Immature natural killer cell (primary cell): ENCODE results near the gene TNS4. TPM values are rescaled to one million over a fixed set of nuclear protein-coding genes. Genes with fewer than 3 reads are reported as not detected.
"Not testable (repeated sequence)": the region's sequence is repeated elsewhere in the genome, so short reads cannot be mapped to it uniquely, and the experiment has no call there.

Experiments used
- DNase-seq, 3 donors: peaks; one replicate each; pipeline ENCODE4 v3.0.0; 2022; ENCODE audit warnings: mixed read lengths in 1 of 3
- H3K27ac Mint-ChIP-seq, 6 donors: one replicate each; pipeline ENCODE4 v1.8.0; 2020; ENCODE audit warnings: mixed read lengths in 6 of 6, mild to moderate bottlenecking in 5 of 6, inconsistent platforms in 4 of 6, moderate library complexity in 3 of 6
- H3K27me3 Mint-ChIP-seq, 3 donors: one replicate each; pipeline ENCODE4 v1.8.0; 2020 to 2021; ENCODE audit warnings: low read depth in 3 of 3, mild to moderate bottlenecking in 3 of 3, mixed read lengths in 3 of 3, moderate library complexity in 3 of 3, inconsistent platforms in 1 of 3
- H3K36me3 Mint-ChIP-seq, 3 donors: one replicate each; pipeline ENCODE4 v1.8.0; 2020; ENCODE audit warnings: mixed read lengths in 3 of 3, inconsistent platforms in 2 of 3, mild to moderate bottlenecking in 2 of 3
- H3K4me1 Mint-ChIP-seq, 2 donors: one replicate each; pipeline ENCODE4 v1.8.0; 2020; ENCODE audit warnings: inconsistent platforms in 2 of 2, mild to moderate bottlenecking in 2 of 2, mixed read lengths in 2 of 2, moderate library complexity in 1 of 2
- H3K4me3 Mint-ChIP-seq, 5 donors: one replicate each; pipeline ENCODE4 v1.8.0; 2020; ENCODE audit warnings: mild to moderate bottlenecking in 5 of 5, mixed read lengths in 5 of 5, inconsistent platforms in 3 of 5, moderate library complexity in 3 of 5
- H3K9me3 Mint-ChIP-seq, 6 donors: one replicate each; pipeline ENCODE4 v1.8.0; 2020; ENCODE audit warnings: mild to moderate bottlenecking in 6 of 6, mixed read lengths in 6 of 6, inconsistent platforms in 4 of 6, moderate library complexity in 3 of 6
- polyA plus RNA-seq, 3 donors: library from polyadenylated mRNA; unstranded; fragments of 300-500 nt; fragmentation: Illumina TruSeq; gene quantifications; one replicate each; pipeline ENCODE4 v1.2.3, GENCODE V29; 2021

TNS4 gene, protein sequence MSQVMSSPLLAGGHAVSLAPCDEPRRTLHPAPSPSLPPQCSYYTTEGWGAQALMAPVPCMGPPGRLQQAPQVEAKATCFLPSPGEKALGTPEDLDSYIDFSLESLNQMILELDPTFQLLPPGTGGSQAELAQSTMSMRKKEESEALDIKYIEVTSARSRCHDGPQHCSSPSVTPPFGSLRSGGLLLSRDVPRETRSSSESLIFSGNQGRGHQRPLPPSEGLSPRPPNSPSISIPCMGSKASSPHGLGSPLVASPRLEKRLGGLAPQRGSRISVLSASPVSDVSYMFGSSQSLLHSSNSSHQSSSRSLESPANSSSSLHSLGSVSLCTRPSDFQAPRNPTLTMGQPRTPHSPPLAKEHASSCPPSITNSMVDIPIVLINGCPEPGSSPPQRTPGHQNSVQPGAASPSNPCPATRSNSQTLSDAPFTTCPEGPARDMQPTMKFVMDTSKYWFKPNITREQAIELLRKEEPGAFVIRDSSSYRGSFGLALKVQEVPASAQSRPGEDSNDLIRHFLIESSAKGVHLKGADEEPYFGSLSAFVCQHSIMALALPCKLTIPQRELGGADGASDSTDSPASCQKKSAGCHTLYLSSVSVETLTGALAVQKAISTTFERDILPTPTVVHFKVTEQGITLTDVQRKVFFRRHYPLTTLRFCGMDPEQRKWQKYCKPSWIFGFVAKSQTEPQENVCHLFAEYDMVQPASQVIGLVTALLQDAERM
- under 1 TPM in 1 of 3 donors, not detected in 2; 0.12 TPM for polyA plus RNA-seq

DNA sequence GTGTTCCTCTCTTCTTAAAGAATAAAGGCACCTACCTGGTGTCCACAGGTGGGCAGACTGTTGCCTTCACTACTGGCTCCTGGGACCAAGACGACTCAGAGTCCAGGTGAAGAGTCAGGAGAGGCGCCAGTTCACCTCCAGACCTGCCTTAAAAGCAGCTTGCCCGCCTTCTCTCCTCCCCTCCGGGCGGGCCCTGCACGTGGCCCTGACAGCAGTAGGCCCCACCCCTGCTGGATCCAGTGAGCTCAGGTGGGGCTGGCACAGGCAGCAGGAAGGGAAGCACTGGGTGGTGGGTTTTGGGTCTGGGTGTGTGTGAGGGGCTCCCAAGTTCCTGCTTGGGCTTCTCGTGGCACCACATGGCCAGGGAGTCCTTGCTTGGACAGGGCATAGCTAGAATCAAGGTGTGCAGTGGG, at the start of gene TNS4:
TNS4 (minus strand) TSS at position 125 of the 413 bp plus-strand sequence. CDS start 5,198 bp downstream, outside the sequence.
- no peaks in the 10 kb centered on the region for H3K36me3 Mint-ChIP-seq
- no peaks in the 10 kb centered on the region for H3K4me1 Mint-ChIP-seq
- H3K27me3 Mint-ChIP-seq: peaks cover 2 to 7% (median 4%) of the 10 kb centered on the region in 3 donors
- peak within 1 kb of the TSS in 1 of 6 donors; percentile 55 for H3K27ac Mint-ChIP-seq
- H3K9me3 Mint-ChIP-seq: no peaks in the 10 kb centered on the region
- no peak for DNase-seq
- H3K4me3 Mint-ChIP-seq: no peak within 1 kb of the TSS

DNA sequence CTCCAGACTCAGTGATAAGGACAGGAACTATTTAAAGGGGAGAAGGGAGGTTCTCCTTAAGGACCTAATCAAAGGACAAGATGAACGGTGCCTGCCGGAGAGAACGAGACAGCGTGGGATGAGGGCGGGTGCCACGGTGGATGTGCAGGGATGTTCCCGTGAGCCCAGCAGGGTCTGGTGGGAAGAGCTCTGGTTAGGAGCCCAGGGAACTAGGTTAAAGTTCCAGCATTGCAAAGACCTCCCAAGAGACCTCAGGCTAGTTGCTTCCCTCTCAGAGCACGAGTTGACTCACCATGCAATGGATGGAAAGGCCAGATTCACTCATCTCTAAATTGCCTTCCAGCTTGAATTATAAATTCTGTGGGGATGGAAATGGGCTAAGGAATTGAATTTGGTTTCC, 49.2 kb upstream of the TNS4 start:
- peak overlapping the region in 1 of 6 donors; percentile 4 for H3K27ac Mint-ChIP-seq
- H3K4me1 Mint-ChIP-seq: peaks cover 30 to 82% of the 10 kb centered on the region in 2 donors
- no peaks in the 10 kb centered on the region for H3K9me3 Mint-ChIP-seq
- no peak overlapping the region for H3K4me3 Mint-ChIP-seq
- H3K36me3 Mint-ChIP-seq: peaks cover 0 to 3% (median 0%) of the 10 kb centered on the region in 3 donors
- H3K27me3 Mint-ChIP-seq: peaks cover 4 to 11% (median 4%) of the 10 kb centered on the region in 3 donors
- DNase-seq: no peak

DNA sequence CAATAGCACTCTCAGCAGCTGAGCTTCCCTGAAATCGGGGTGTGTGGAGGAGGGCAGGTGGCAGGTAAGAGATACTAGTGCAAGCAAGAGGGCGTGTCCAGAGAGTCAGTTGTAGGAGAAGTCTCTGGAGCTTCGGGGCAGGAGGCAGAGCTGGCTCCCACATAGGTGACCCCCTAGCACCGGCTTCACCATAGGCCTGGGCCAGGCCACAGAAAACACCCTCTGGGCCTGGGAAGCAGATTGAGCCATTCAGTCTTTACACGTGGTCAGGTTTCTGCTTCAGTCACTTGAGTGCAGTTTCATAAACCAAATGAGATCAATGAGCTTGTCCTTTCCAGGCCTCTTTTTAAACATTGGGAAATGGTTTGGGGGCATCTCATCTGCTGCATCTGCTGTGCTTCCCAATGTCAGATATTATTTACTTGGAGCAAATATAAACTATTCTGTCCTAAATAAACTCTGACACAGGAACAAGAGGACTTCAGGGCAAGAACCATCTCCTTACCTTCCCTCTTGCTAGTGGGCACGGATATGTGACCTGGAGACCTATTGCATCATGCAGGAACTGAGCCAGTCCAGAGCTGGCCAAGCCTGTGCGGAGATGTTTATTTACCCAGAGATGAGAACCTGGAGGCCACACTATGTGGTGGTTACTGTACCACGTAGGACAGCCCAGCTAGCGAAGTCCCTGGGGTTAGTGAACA, 47.7 kb upstream of the TNS4 start:
- no peaks in the 10 kb centered on the region for H3K36me3 Mint-ChIP-seq
- H3K27ac Mint-ChIP-seq: no peak overlapping the region
- DNase-seq: no peak
- no peaks in the 10 kb centered on the region for H3K9me3 Mint-ChIP-seq
- H3K4me3 Mint-ChIP-seq: no peak overlapping the region
- peaks cover 4 to 8% (median 6%) of the 10 kb centered on the region in 3 donors for H3K27me3 Mint-ChIP-seq
- H3K4me1 Mint-ChIP-seq: peaks cover 23 to 67% of the 10 kb centered on the region in 2 donors

DNA sequence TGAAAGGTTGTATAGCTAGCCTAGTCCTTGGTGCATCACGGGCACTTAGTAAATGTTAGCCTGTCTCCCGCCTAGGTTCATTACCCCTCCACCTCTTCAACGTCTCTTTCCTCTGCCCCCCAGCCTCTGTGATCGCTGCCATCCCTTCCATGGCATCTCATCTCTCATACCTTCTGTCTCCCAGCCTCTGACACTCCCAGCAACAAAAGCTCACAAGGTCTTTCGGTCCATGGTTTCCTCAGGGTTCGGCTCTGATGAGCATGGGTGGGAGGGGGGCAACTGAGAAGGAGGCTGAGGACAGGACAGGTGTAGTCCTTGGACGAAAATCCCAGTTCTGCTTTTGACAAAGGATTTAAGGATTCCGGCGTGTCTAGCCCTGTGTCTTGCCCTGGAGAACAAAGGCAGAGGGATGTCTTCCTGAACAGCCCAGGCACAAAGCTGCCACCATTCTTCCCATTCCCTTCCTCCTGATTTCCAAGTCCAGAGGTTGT, 47.1 kb upstream of the TNS4 start:
- Mint-ChIP-seq H3K4me1 (peaks cover 17 to 61% of the 10 kb centered on the region in 2 donors), H3K36me3 (no peaks in the 10 kb centered on the region)

DNA sequence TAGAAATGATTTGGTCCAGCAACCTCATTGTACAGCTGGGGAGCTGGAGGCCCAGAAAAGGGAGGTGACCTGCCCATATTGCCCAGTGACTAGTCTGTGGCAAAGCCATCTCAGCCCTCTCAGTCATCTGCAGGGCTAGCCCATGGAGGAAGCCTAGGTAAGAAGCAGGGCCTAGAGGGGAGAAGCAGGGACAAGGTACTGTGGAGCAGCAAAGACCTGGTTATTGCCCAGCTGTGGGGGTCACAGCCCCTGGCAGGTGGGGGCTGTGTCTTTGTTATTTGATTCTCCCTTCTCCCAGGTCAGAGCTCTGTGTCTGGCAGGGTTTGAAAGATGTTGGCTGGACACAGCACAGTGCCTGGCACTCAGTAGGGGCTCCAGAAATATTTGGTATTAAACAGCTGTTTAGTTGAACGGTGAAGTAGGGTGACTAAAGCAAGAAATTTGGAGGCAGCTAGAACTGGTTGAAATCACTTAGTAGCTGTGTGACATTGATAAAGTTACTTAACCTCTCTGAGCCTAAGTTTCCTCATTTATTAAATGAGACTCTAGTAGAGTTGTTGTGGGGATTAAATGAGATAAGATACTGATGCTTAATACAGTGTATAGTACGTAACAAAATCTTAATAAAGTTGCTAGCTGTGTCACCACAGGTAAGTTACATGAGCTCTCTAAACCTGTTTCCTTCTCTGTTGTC, 46.5 kb upstream of the TNS4 start:
- Mint-ChIP-seq H3K27ac (peak overlapping the region in 4 of 6 donors; percentile 15 to 66 (median 48)), H3K4me3 (peak overlapping the region in 3 of 5 donors; percentile 3 to 42 (median 26)), H3K27me3 (peaks cover 8 to 13% (median 9%) of the 10 kb centered on the region in 3 donors), H3K4me1 (peaks cover 20 to 60% of the 10 kb centered on the region in 2 donors), H3K9me3 (no peaks in the 10 kb centered on the region), H3K36me3 (no peaks in the 10 kb centered on the region)
- no peak for DNase-seq

More for the DNA sequence above, 47.1 kb upstream of the TNS4 start:
- peak overlapping the region in 1 of 5 donors; percentile 3 for H3K4me3 Mint-ChIP-seq
- DNase-seq: no peak
- peaks cover 4 to 10% (median 8%) of the 10 kb centered on the region in 3 donors for H3K27me3 Mint-ChIP-seq
- H3K27ac Mint-ChIP-seq: peak overlapping the region in 1 of 6 donors; percentile 37
- no peaks in the 10 kb centered on the region for H3K9me3 Mint-ChIP-seq

DNA sequence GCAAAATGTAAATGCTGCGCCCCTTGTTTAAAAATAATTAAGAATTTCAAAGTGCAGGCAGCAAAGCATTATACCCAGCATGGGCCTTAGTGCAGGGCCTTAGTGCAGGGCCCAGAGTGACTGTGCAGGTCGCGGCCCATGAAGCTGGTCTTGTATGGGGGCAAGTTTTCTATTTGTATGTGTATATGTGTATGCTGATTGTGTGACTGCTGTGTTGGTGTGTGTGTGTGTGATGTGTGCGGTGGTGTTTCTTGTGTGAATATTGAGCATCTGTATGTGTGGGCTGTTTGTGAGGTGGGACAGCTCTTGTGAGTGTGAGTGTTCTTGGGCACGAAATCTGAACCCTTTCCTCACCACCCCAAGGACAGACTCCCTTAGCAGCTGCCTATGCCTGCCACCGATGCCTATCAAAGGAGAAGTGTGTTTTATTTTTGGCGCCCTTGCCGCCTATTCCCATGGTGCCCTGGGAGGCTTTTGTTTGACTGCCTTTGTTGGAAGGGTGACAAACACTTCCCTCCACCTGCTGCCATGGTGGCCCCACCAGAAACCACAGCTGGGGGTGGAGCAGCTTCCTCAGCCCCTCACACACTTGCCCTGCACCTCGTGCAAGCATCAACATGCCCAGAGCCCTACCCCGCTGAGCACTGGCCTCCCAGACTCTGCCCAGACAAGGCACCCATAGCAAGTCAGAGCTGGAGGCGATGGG, 45.8 kb upstream of the TNS4 start:
- H3K36me3 Mint-ChIP-seq: no peaks in the 10 kb centered on the region
- peak overlapping the region in 2 of 5 donors; percentile 26 to 42 for H3K4me3 Mint-ChIP-seq
- peak; percentile 34 to 50 (median 47) for DNase-seq
- peaks cover 27 to 62% of the 10 kb centered on the region in 2 donors for H3K4me1 Mint-ChIP-seq
- H3K27me3 Mint-ChIP-seq: peaks cover 7 to 16% (median 12%) of the 10 kb centered on the region in 3 donors
- peak overlapping the region; percentile 11 to 66 (median 40) for H3K27ac Mint-ChIP-seq
- no peaks in the 10 kb centered on the region for H3K9me3 Mint-ChIP-seq

DNA sequence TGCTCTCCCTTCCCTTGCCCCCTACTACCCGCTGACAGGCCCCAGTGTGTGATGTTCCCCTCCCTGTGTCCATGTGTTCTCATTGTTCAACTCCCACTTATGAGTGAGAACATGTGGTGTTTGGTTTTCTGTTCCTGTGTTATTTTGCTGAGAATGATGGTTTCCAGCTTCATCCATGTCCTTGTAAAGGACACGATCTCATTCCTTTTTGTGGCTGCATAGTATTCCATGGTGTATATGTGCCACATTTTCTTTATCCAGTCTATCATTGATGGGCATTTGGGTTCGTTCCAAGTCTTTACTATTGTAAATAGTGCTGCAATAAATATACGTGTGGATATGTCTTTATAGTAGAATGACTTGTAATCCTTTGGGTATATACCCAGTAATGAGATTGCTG, 45.1 kb upstream of the TNS4 start:
- not testable (repeated sequence) for DNase-seq, H3K4me3 Mint-ChIP-seq, H3K36me3 Mint-ChIP-seq, H3K9me3 Mint-ChIP-seq
- peak overlapping the region in 1 of 6 donors; percentile 17 for H3K27ac Mint-ChIP-seq
- peaks cover 34 to 66% of the 10 kb centered on the region in 2 donors for H3K4me1 Mint-ChIP-seq
- peaks cover 9 to 21% (median 15%) of the 10 kb centered on the region in 3 donors for H3K27me3 Mint-ChIP-seq

DNA sequence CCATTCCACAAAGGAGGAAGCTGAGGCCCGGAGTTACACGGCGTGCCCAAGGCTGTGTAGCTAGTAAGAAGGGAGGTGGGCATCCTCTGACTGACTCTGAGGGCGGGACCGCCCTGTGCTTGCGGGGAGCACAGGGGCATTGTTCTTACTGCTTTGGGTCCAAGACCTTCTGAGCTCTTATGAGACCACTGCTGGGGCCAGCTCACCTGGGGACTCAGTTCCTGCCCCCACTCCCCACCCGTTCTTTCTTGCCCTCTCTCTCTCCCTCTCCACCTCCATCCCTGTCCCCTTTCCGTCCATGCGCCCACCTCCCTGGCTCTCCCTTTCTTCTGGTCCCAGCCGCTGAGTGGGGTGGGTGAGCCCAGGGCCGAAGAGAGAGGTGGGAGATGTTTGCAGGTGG, 44.2 kb upstream of the TNS4 start:
- peaks cover 43 to 66% of the 10 kb centered on the region in 2 donors for H3K4me1 Mint-ChIP-seq
- no peaks in the 10 kb centered on the region for H3K9me3 Mint-ChIP-seq
- H3K27me3 Mint-ChIP-seq: peaks cover 13 to 29% (median 24%) of the 10 kb centered on the region in 3 donors
- H3K36me3 Mint-ChIP-seq: no peaks in the 10 kb centered on the region
- DNase-seq: no peak
- no peak overlapping the region for H3K4me3 Mint-ChIP-seq
- H3K27ac Mint-ChIP-seq: no peak overlapping the region

DNA sequence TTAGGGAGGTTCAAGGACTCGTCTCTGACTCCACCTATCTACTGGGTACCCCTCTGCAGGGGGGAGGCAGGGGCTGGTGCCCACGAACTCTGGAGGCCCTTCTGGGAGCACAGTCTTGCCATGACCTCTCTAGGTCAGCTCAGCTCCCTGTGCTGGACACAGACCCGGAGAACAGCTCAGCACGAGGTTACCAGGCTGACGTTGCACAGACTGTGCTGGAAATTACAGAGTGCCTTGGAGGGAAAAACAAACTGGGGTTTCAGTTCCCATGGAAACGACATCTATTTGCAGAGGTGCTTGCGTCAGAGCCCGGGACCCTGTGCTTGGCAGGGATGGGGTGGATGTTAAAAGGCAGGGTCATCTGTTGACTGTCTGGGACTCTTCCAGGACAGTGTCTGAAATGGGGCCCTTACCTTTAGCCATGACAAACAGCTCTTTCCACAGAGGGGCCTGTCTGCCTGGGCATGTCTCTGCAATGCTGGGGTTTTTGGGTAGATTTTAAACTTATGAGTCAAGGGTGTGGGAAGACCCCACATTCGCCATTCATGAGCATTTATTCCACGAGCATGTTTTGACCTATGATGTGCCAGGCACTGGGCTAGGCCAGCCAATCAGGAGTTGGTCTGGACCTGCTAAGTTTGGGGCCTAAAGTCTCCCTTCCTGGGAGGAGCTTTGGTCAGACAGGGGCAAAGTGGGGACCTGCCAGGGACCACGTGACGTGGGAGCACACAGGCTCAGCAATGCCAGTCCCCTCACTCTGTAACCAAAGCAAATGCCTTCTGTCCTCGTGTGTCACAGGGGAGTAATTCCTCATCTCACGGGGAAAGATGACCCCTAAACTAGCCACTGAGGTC, 41.4 kb upstream of the TNS4 start:
- peak in 1 of 3 donors; percentile 40 for DNase-seq
- no peaks in the 10 kb centered on the region for H3K36me3 Mint-ChIP-seq

DNA sequence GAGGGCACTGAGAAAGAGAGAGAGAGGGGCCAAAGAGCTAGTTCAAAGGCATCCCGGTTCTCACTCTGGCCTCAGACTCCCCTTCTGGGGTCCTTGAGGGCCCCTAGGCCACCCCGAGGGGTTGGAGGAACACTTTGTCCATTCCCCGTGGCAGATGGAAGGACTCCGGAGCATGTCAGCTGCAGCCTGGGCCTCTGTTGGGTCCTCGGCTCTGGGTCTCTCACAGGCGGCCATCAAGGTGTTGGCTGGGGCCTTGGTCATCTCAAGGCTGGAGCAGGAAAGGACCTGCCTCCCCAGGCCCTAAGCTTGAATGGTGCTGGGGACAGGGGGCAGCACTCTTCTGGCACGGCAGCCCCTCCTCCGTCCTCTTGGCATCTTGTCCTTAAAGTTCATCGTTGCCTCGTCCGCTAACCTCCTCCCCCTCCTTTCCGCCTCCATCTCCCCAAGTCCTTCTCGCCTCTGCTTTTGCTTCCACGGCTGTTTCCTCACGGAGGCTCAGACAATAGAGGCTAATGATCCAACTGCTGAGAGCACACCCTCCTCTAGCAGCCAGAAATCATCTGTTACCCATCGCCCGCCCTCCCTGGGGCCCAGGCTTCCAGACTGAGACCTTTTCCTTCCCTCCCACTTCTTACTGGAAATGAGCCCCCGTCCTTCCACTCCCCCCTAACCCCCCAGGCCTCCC, 40.6 kb upstream of the TNS4 start:
- no peaks in the 10 kb centered on the region for H3K36me3 Mint-ChIP-seq
- H3K9me3 Mint-ChIP-seq: no peaks in the 10 kb centered on the region
- H3K4me1 Mint-ChIP-seq: peaks cover 55 to 65% of the 10 kb centered on the region in 2 donors
- H3K27me3 Mint-ChIP-seq: peaks cover 18 to 30% (median 27%) of the 10 kb centered on the region in 3 donors
- peak overlapping the region; percentile 71 to 82 (median 77) for H3K4me3 Mint-ChIP-seq
- peak overlapping the region; percentile 75 to 96 (median 92) for H3K27ac Mint-ChIP-seq
- no peak for DNase-seq

More for the DNA sequence above, 41.4 kb upstream of the TNS4 start:
- H3K4me3 Mint-ChIP-seq: peak overlapping the region in 4 of 5 donors; percentile 24 to 82 (median 79)
- H3K9me3 Mint-ChIP-seq: no peaks in the 10 kb centered on the region
- peaks cover 61 to 65% of the 10 kb centered on the region in 2 donors for H3K4me1 Mint-ChIP-seq
- peak overlapping the region; percentile 75 to 96 (median 92) for H3K27ac Mint-ChIP-seq
- H3K27me3 Mint-ChIP-seq: peaks cover 13 to 28% (median 26%) of the 10 kb centered on the region in 3 donors
